Measurements from ENCODE around the gene SEC14L1.

- no peak for TF ChIP-seq GATA2 (IDR thresholded peaks at IDR 0.05; ENCODE audit: low read depth, low read length)
- TF ChIP-seq GATA3 (IDR thresholded peaks at IDR 0.05; ENCODE audit: low read depth, low read length) = no peak
These were observed 19.9 kb upstream of the SEC14L1 start for GRCh38 chr17:77120868-77121267.

Data from SH-SY5Y (cell line).